Measurements from ENCODE around the gene SLC31A1. TPM values are rescaled to one million over a fixed set of nuclear protein-coding genes. Genes with fewer than 3 reads are reported as not detected.
"Not testable (repeated sequence)": the region's sequence is repeated elsewhere in the genome, so short reads cannot be mapped to it uniquely, and the experiment has no call there.

Gene SLC31A1
- total RNA-seq, 1 donor from 2014 or later, result 26.1 TPM

- no peak for DNase-seq (ENCODE audit: low spot score)
Measured at GRCh38 chr9:113261917-113262671, 40.8 kb downstream of the SLC31A1 start.

- DNase-seq (ENCODE audit: low spot score), result no peak
Measured at GRCh38 chr9:113266174-113266573, 44.8 kb downstream of the SLC31A1 start.

GRCh38 chr9:113267911-113268566, 46.7 kb downstream of the SLC31A1 start:
- DNase-seq (ENCODE audit: low spot score), result no peak

- no peak for DNase-seq (ENCODE audit: low spot score)
Measured at GRCh38 chr9:113269355-113269754, 48.0 kb downstream of the SLC31A1 start.

GRCh38 chr9:113269871-113270270, 48.5 kb downstream of the SLC31A1 start:
- no peak for DNase-seq (ENCODE audit: low spot score)

GRCh38 chr9:113274474-113275156, 53.3 kb downstream of the SLC31A1 start:
- DNase-seq (ENCODE audit: low spot score), result peak; percentile 23

GRCh38 chr9:113275157-113276131, 54.1 kb downstream of the SLC31A1 start, which contains the start of the genes CDC26 and PRPF4:
Gene CDC26, minus strand, starts transcription at chr9:113275572. Its CDS starts 3,065 bp downstream, at chr9:113272507.
Gene PRPF4, plus strand, starts transcription at chr9:113275658. Its CDS starts 86 bp downstream, at chr9:113275744.
- peak; percentile 97 for DNase-seq (ENCODE audit: low spot score)

- DNase-seq (ENCODE audit: low spot score), result no peak
Measured at GRCh38 chr9:113278840-113279239, 57.5 kb downstream of the SLC31A1 start.

- no peak for DNase-seq (ENCODE audit: low spot score)
Measured at GRCh38 chr9:113281356-113281755, 60.0 kb downstream of the SLC31A1 start.

GRCh38 chr9:113289091-113289490, 67.7 kb downstream of the SLC31A1 start:
- DNase-seq (ENCODE audit: low spot score), result no peak

- DNase-seq (ENCODE audit: low spot score), result no peak
Measured at GRCh38 chr9:113290052-113290607, 68.8 kb downstream of the SLC31A1 start.

- no peak for DNase-seq (ENCODE audit: low spot score)
Measured at GRCh38 chr9:113293285-113293878, 72.0 kb downstream of the SLC31A1 start.

GRCh38 chr9:113296247-113296646, 74.9 kb downstream of the SLC31A1 start:
- not testable (repeated sequence) for DNase-seq (ENCODE audit: low spot score)

- DNase-seq (ENCODE audit: low spot score), result no peak
Measured at GRCh38 chr9:113296796-113297558, 75.6 kb downstream of the SLC31A1 start.

GRCh38 chr9:113298311-113298710, 77.0 kb downstream of the SLC31A1 start:
- DNase-seq (ENCODE audit: low spot score), result no peak

- no peak for DNase-seq (ENCODE audit: low spot score)
Measured at GRCh38 chr9:113298924-113299770, 77.8 kb downstream of the SLC31A1 start.

- DNase-seq (ENCODE audit: low spot score), result peak; percentile 67
Measured at GRCh38 chr9:113299800-113300292, 78.5 kb downstream of the SLC31A1 start.

- DNase-seq (ENCODE audit: low spot score), result no peak
Measured at GRCh38 chr9:113301548-113301947, 80.2 kb downstream of the SLC31A1 start.

All from mucosa of gallbladder (tissue), 1 donor.